ENCODE measurements around the gene NAALADL1.

NAALADL1 gene

GRCh38 chr11:65058419-65059054 lies at the start of gene NAALADL1:
TSS of gene NAALADL1 (minus strand) at chr11:65058553. CDS start at chr11:65058521, 32 bp downstream.
- DNase-seq (ENCODE audit: low read depth): no peak

GRCh38 chr11:65107751-65108468 lies 49.6 kb upstream of the NAALADL1 start:
- no peak for DNase-seq (ENCODE audit: low read depth)

- DNase-seq (ENCODE audit: low read depth): no peak
Measured at GRCh38 chr11:65107078-65107477, 48.7 kb upstream of the NAALADL1 start.

- DNase-seq (ENCODE audit: low read depth): no peak
Measured at GRCh38 chr11:65104628-65105027, 46.3 kb upstream of the NAALADL1 start.

GRCh38 chr11:65103476-65103875 lies 45.1 kb upstream of the NAALADL1 start:
- DNase-seq (ENCODE audit: low read depth): no peak

- DNase-seq (ENCODE audit: low read depth): no peak
Measured at GRCh38 chr11:65102142-65103095, 44.1 kb upstream of the NAALADL1 start.

GRCh38 chr11:65100674-65101350 lies 42.5 kb upstream of the NAALADL1 start:
- no peak for DNase-seq (ENCODE audit: low read depth)

GRCh38 chr11:65096926-65097325 lies 38.6 kb upstream of the NAALADL1 start:
- no peak for DNase-seq (ENCODE audit: low read depth)

GRCh38 chr11:65095974-65096806 lies 37.8 kb upstream of the NAALADL1 start, which contains the start of gene VPS51:
TSS of gene VPS51 (plus strand) at chr11:65096214. CDS start at chr11:65096251, 37 bp downstream.
- peak; percentile 68 for DNase-seq (ENCODE audit: low read depth)

- DNase-seq (ENCODE audit: low read depth): no peak
Measured at GRCh38 chr11:65095427-65095826, 37.1 kb upstream of the NAALADL1 start.

- DNase-seq (ENCODE audit: low read depth): no peak
Measured at GRCh38 chr11:65090628-65091027, 32.3 kb upstream of the NAALADL1 start.

- no peak for DNase-seq (ENCODE audit: low read depth)
Measured at GRCh38 chr11:65089621-65090020, 31.3 kb upstream of the NAALADL1 start.

GRCh38 chr11:65087827-65088226 lies 29.5 kb upstream of the NAALADL1 start:
- no peak for DNase-seq (ENCODE audit: low read depth)

GRCh38 chr11:65087216-65087615 lies 28.9 kb upstream of the NAALADL1 start:
- DNase-seq (ENCODE audit: low read depth): no peak

- DNase-seq (ENCODE audit: low read depth): no peak
Measured at GRCh38 chr11:65086809-65087208, 28.5 kb upstream of the NAALADL1 start.

GRCh38 chr11:65085446-65085845 lies 27.1 kb upstream of the NAALADL1 start:
- DNase-seq (ENCODE audit: low read depth): no peak

GRCh38 chr11:65084598-65085375 lies 26.4 kb upstream of the NAALADL1 start:
- no peak for DNase-seq (ENCODE audit: low read depth)

- peak; percentile 93 for DNase-seq (ENCODE audit: low read depth)
Measured at GRCh38 chr11:65083834-65084597, 25.7 kb upstream of the NAALADL1 start, which contains the start of the genes CDCA5 and ZFPL1. TSS of gene CDCA5 (minus strand) at chr11:65084040. CDS start at chr11:65083978, 62 bp downstream. TSS of gene ZFPL1 (plus strand) at chr11:65084222. CDS start at chr11:65084699, 477 bp downstream.
